GM12801 (cell line): ENCODE measurements around the gene MYO7A.

Source experiments
- TF ChIP-seq, protein P1 (sequence below): IDR thresholded peaks from one replicate; pipeline ENCODE4 v1.5.1; 2011; ENCODE audit warnings: control low read depth; ENCODE audit not compliant: insufficient read length; ENCODE audit errors: extremely low read depth

Gene MYO7A

DNA sequence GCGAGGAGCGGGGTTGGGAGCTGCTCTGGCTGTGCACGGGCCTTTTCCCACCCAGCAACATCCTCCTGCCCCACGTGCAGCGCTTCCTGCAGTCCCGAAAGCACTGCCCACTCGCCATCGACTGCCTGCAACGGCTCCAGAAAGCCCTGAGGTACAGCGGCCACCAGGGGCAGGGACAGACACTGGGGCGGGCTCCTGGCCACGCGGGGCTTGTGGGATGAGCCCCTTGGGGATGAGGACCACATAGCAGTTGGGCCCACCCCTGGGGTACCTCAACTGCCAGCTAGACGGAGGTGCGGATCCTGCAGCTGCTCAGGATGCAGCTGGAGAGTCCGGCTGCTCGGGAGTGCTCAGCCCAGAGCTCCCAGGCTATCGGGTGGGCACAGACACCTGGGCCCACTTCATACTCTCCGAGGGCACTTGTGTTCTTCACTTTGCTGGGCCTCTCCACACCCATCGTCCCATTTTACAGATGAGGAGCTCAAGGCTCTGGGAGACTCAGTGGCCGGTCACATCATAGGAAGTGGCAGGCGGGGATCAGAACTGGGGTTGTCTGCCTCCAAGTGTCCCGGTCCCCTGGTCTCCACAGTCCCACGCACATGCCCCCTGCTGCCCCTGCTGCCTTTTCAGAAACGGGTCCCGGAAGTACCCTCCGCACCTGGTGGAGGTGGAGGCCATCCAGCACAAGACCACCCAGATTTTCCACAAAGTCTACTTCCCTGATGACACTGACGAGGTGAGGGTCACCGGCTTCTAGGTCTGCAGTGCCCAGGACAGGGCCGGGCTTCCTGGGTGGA, 77.6 kb downstream of the MYO7A start:
- TF ChIP-seq, protein P1, sequence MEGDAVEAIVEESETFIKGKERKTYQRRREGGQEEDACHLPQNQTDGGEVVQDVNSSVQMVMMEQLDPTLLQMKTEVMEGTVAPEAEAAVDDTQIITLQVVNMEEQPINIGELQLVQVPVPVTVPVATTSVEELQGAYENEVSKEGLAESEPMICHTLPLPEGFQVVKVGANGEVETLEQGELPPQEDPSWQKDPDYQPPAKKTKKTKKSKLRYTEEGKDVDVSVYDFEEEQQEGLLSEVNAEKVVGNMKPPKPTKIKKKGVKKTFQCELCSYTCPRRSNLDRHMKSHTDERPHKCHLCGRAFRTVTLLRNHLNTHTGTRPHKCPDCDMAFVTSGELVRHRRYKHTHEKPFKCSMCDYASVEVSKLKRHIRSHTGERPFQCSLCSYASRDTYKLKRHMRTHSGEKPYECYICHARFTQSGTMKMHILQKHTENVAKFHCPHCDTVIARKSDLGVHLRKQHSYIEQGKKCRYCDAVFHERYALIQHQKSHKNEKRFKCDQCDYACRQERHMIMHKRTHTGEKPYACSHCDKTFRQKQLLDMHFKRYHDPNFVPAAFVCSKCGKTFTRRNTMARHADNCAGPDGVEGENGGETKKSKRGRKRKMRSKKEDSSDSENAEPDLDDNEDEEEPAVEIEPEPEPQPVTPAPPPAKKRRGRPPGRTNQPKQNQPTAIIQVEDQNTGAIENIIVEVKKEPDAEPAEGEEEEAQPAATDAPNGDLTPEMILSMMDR: no peak

DNA sequence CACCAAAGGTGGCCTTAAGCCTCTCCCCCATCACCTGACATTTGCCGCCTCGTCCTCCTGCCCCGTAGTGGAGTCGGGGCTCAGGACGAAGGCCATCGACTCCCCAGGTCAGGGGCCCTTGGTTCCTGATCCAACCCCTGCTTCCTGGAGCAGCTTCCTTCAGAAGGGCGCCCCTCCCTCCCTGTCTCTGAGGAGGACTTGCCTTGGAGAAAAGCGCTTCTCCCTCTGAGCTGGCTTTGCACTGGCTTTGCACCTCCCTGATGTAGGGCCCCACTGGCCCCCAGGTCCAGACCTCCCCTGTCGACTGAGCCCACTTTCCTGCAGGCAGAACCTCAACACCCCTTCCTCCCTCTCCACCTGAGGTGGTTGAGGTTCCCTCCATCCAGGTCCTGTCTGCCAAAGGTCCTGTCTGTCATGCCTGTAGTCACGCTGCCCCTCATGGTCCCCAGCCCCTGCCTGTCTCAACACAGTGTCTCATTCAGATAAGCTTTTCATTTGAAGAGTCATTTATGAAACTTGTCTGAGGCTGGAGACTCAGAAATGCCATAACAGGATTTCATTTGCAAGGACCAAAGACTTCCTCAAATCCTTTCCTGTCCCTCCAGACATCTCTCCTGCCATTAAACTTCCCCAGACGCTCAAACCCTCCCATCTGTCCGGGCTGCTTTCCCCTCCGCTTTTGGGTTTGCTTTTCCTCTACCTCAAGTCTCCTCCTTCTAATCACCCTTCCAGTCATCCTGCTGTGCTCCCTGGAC, 78.4 kb downstream of the MYO7A start:
- TF ChIP-seq, protein P1: no peak

DNA sequence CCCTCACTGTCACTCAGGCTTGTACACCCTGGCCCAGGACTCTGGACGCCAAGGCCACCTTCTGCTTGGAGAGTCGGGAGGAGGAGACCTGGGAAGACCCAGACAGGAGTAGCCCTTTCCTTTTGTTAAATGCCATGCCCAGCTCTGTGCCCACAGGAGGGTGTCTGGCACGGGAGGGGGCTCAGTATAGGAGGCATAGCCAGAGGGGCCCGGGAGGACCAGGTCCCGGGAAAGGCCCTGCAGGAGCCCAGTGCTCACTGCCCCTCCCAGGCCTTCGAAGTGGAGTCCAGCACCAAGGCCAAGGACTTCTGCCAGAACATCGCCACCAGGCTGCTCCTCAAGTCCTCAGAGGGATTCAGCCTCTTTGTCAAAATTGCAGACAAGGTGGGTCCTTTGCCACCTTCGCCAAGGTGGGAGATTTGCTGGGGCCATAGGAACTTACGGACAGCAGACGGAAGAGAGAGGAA, 79.0 kb downstream of the MYO7A start:
- TF ChIP-seq, protein P1: no peak

DNA sequence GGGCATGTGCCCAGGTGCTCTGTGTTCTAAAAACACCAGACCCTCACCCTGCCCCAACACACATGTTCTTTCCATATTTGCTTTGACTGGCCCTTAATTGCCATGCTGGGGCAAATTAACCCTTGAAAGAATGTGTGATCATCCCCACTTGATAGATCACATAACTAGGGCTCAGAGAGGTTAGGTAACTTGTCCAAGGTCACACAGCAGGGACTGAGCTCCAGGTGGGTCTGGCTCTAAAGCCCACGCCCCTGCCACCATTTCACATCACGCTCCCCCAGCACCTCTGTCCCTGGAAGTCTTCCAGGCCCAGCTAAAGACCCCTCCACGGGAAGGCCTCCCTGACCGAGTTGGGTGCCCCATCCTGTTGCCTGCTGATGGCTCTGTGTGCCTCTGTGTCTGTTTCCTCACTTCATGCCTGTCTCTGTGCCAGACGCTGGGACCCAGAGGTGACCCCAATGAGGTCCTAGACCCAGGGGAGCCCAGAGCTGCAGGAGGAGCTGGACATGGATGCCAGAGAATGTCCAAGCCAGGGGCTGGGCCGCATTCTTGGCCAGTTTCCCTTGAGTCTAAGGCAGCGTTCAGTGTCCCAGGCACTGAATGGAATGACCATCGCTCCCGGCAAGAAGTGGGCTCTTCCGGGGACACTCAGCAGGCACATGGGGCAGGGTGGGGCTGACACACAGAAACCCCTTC, 79.7 kb downstream of the MYO7A start:
- TF ChIP-seq, protein P1: no peak

DNA sequence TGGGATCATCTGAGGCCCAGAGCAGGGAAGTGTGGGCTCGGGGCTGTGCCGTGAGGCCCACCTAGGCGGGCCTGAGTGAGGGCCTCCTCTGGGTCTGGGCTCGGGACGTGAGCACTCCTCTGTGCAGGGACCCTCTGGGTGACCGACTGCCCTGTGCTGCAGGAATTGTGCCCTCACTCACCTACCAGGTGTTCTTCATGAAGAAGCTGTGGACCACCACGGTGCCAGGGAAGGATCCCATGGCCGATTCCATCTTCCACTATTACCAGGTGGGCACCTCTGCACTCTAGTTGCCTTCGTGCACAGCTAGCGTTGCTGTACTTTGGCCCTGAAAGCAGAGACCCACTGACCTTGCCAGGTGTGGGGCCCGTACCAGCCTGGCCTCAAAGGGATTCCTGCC, 80.5 kb downstream of the MYO7A start:
- TF ChIP-seq, protein P1: no peak

- TF ChIP-seq, protein P1: no peak
Observed at GRCh38 chr11:77209663-77210062, 81.6 kb downstream of the MYO7A start.

DNA sequence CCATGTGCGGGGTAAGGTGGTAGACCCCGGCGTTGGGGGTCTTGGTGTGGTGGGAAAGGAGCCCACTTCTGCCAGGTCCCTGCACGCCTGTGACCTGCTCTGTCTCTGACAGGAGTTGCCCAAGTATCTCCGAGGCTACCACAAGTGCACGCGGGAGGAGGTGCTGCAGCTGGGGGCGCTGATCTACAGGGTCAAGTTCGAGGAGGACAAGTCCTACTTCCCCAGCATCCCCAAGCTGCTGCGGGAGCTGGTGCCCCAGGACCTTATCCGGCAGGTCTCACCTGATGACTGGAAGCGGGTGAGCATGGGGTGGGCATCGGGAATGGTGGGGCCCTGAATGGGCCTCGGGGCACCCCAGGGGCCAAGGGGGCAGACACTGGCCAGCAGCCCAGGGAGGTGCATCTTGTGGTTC, 83.0 kb downstream of the MYO7A start:
- TF ChIP-seq, protein P1: no peak
